IMR-90 (cell line): ENCODE measurements around the gene EXOC4. TPM values are rescaled to one million over a fixed set of nuclear protein-coding genes. Genes with fewer than 3 reads are reported as not detected.

ENCODE experiments used
- ATAC-seq: fragments of 200-7000 bp; cut with Tn5 transposase; 2 replicates; pipeline ENCODE4 v1.9.1; 2020; ENCODE audit warnings: low read depth, mild to moderate bottlenecking, moderate library complexity
- BruUV-seq: library from RNA; stranded (reverse); fragments of 400-500 nt; replicated peaks from 2 replicates; lab custom pipeline; 2021; lab: Mats Ljungman, UMichigan
- CTCF ChIA-PET: fragments of 300-600 bp; formaldehyde crosslinking; extraction: SDS; loops from one replicate; lab custom pipeline; 2021; ENCODE audit warnings: antibody characterized with exemption; lab: Yijun Ruan, JAX
- POLR2A ChIA-PET: fragments of 300-600 bp; sonication (Branson Sonifier 250); formaldehyde crosslinking; loops from one replicate; lab custom pipeline; 2022; ENCODE audit warnings: antibody characterized with exemption; ENCODE audit not compliant: unreplicated experiment; lab: Charles Lee
- DNase-seq: peaks from one replicate; pipeline ENCODE4 v3.0.0; 2013
- H2AFZ ChIP-seq: replicated peaks from 2 replicates; pipeline ENCODE3; 2013; ENCODE audit warnings: low read length, mild to moderate bottlenecking; ENCODE audit not compliant: poor library complexity
- H2AK5ac ChIP-seq: 2 replicates; pipeline ENCODE4 v1.6.1; 2013; ENCODE audit warnings: low read depth, low read length, inconsistent platforms
- H2AK9ac ChIP-seq: replicated peaks from 2 replicates; pipeline ENCODE3; 2013; ENCODE audit warnings: mild to moderate bottlenecking, low read depth, low read length, moderate library complexity; ENCODE audit not compliant: poor library complexity
- H2BK120ac ChIP-seq: 2 replicates; pipeline ENCODE4 v1.6.1; 2013; ENCODE audit warnings: low read depth, low read length, inconsistent platforms
- H2BK15ac ChIP-seq: 3 replicates; pipeline ENCODE4 v1.6.1; 2013; ENCODE audit warnings: low read depth, low read length, inconsistent platforms
- H2BK20ac ChIP-seq: 2 replicates; pipeline ENCODE4 v1.6.1; 2013; ENCODE audit warnings: low read depth, mild to moderate bottlenecking, inconsistent platforms, low read length, moderate library complexity
- H2BK5ac ChIP-seq: 2 replicates; pipeline ENCODE4 v1.6.1; 2013; ENCODE audit warnings: mild to moderate bottlenecking, low read depth, low read length, inconsistent platforms; ENCODE audit not compliant: poor library complexity, severe bottlenecking
- H3K14ac ChIP-seq: replicated peaks from 2 replicates; pipeline ENCODE4 v1.6.1; 2013; ENCODE audit warnings: low read depth, low read length, inconsistent platforms
- H3K18ac ChIP-seq: 2 replicates; pipeline ENCODE4 v1.6.1; 2013; ENCODE audit warnings: low read depth, low read length, control low read depth
- H3K23ac ChIP-seq: 2 replicates; pipeline ENCODE4 v1.6.1; 2013; ENCODE audit warnings: low read depth, low read length, inconsistent platforms
- H3K27ac ChIP-seq: 2 replicates; pipeline ENCODE4 v1.5.1; 2013; ENCODE audit warnings: mild to moderate bottlenecking, control low read depth, low read length; ENCODE audit not compliant: insufficient read depth
- H3K27me3 ChIP-seq: 2 replicates; pipeline ENCODE4 v1.6.1; 2013; ENCODE audit warnings: low read length; ENCODE audit not compliant: control insufficient read depth, insufficient read depth
- H3K36me3 ChIP-seq: 2 replicates; pipeline ENCODE4 v1.6.1; 2013; ENCODE audit warnings: low read length, mixed read lengths; ENCODE audit not compliant: control insufficient read depth, insufficient read depth
- H3K4ac ChIP-seq: 2 replicates; pipeline ENCODE4 v1.6.1; 2013; ENCODE audit warnings: low read depth, low read length, inconsistent platforms
- H3K4me1 ChIP-seq: 2 replicates; pipeline ENCODE4 v1.6.1; 2013; ENCODE audit warnings: low read length, mixed read lengths; ENCODE audit not compliant: control insufficient read depth, insufficient read depth
- H3K4me2 ChIP-seq: 2 replicates; pipeline ENCODE4 v1.6.1; 2013; ENCODE audit warnings: low read depth, mild to moderate bottlenecking, control low read depth, low read length, moderate library complexity
- H3K4me3 ChIP-seq: 2 replicates; pipeline ENCODE4 v1.5.1; 2013; ENCODE audit warnings: low read depth, mild to moderate bottlenecking, control low read depth, low read length, moderate library complexity; ENCODE audit not compliant: insufficient read depth
- H3K56ac ChIP-seq: 2 replicates; pipeline ENCODE4 v1.6.1; 2013; ENCODE audit warnings: low read length, inconsistent platforms; ENCODE audit not compliant: insufficient read depth; ENCODE audit errors: extremely low read depth
- H3K79me1 ChIP-seq, 2 experiments: 2 replicates each; pipeline ENCODE4 v1.6.1; 2013; ENCODE audit warnings: low read length in 2 of 2, inconsistent platforms in 1 of 2, low read depth in 1 of 2
- H3K9ac ChIP-seq: 2 replicates; pipeline ENCODE4 v1.6.1; 2013; ENCODE audit warnings: low read depth, low read length, control low read depth
- H3K9me1 ChIP-seq: 2 replicates; pipeline ENCODE4 v1.6.1; 2013; ENCODE audit warnings: low read length, inconsistent platforms; ENCODE audit not compliant: insufficient read depth
- H3K9me3 ChIP-seq: 2 replicates; pipeline ENCODE4 v1.6.1; 2013; ENCODE audit warnings: low read length; ENCODE audit not compliant: control insufficient read depth, insufficient read depth
- H4K20me1 ChIP-seq: 2 replicates; pipeline ENCODE4 v1.6.1; 2013; ENCODE audit warnings: low read length, inconsistent platforms; ENCODE audit not compliant: insufficient read depth
- H4K5ac ChIP-seq: 2 replicates; pipeline ENCODE4 v1.6.1; 2013; ENCODE audit warnings: mild to moderate bottlenecking, low read depth, low read length, control low read depth
- H4K8ac ChIP-seq, 2 experiments: 2 replicates each; pipeline ENCODE4 v1.6.1; 2013; ENCODE audit warnings: low read depth in 2 of 2, low read length in 2 of 2, control low read depth in 1 of 2, inconsistent platforms in 1 of 2
- H4K91ac ChIP-seq: 2 replicates; pipeline ENCODE4 v1.6.1; 2013; ENCODE audit warnings: low read depth, low read length, inconsistent platforms; ENCODE audit not compliant: insufficient read depth
- BHLHE40 ChIP-seq: fragments of 150-350 bp; IDR thresholded peaks from 2 replicates; pipeline ENCODE4 v1.6.1; 2016; ENCODE audit warnings: mild to moderate bottlenecking, low read depth, low read length
- CEBPB ChIP-seq: IDR thresholded peaks from 2 replicates; pipeline ENCODE4 v1.6.1; 2012; ENCODE audit warnings: low read depth, low read length, improper control_type of control experiment
- CHD1 ChIP-seq: IDR thresholded peaks from 2 replicates; pipeline ENCODE4 v1.6.1; 2012; ENCODE audit warnings: low read depth, low read length, improper control_type of control experiment
- CTCF ChIP-seq: conservative IDR thresholded peaks from 2 replicates; pipeline ENCODE4 v1.5.1; 2012; ENCODE audit warnings: mild to moderate bottlenecking, low read depth, low read length, improper control_type of control experiment
- ELK1 ChIP-seq: fragments of 150-350 bp; IDR thresholded peaks from 2 replicates; pipeline ENCODE4 v1.6.1; 2016; ENCODE audit warnings: low read depth, mild to moderate bottlenecking, low read length, moderate library complexity, borderline replicate concordance
- FOS ChIP-seq: fragments of 150-350 bp; IDR thresholded peaks from 2 replicates; pipeline ENCODE4 v1.6.1; 2016; ENCODE audit warnings: low read depth, low read length
- MAFK ChIP-seq: IDR thresholded peaks from 2 replicates; pipeline ENCODE4 v1.6.1; 2012; ENCODE audit warnings: low read depth, low read length, improper control_type of control experiment
- MAZ ChIP-seq: IDR thresholded peaks from 2 replicates; pipeline ENCODE4 v1.6.1; 2012; ENCODE audit warnings: low read depth, mild to moderate bottlenecking, low read length, improper control_type of control experiment, moderate library complexity, borderline replicate concordance
- MXI1 ChIP-seq: IDR thresholded peaks from 2 replicates; pipeline ENCODE4 v1.6.1; 2012; ENCODE audit warnings: low read depth, mild to moderate bottlenecking, low read length, moderate library complexity, borderline replicate concordance
- NFE2L2 ChIP-seq: fragments of 150-350 bp; IDR thresholded peaks from 2 replicates; pipeline ENCODE4 v1.6.1; 2016; ENCODE audit warnings: low read depth, mild to moderate bottlenecking, low read length
- POLR2A ChIP-seq: IDR thresholded peaks from 2 replicates; pipeline ENCODE4 v1.6.1; 2012; ENCODE audit warnings: mild to moderate bottlenecking, low read depth, low read length
- RAD21 ChIP-seq: IDR thresholded peaks from 2 replicates; pipeline ENCODE4 v1.6.1; 2012; ENCODE audit warnings: low read length, improper control_type of control experiment
- RCOR1 ChIP-seq: IDR thresholded peaks from 2 replicates; pipeline ENCODE4 v1.6.1; 2012; ENCODE audit warnings: mild to moderate bottlenecking, low read length, improper control_type of control experiment; ENCODE audit not compliant: insufficient replicate concordance
- RFX5 ChIP-seq: IDR thresholded peaks from 2 replicates; pipeline ENCODE4 v1.8.0; 2012; ENCODE audit warnings: low read depth, mild to moderate bottlenecking, low read length, moderate library complexity
- SMC3 ChIP-seq: fragments of 150-350 bp; IDR thresholded peaks from 2 replicates; pipeline ENCODE4 v1.6.1; 2016; ENCODE audit warnings: low read depth, mild to moderate bottlenecking, antibody characterized with exemption, low read length, moderate library complexity
- USF2 ChIP-seq: fragments of 150-350 bp; IDR thresholded peaks from 2 replicates; pipeline ENCODE4 v1.6.1; 2017; ENCODE audit warnings: mild to moderate bottlenecking, antibody characterized with exemption, low read length, low read depth
- WGBS, 2 experiments: methylation state at CpG; one replicate each; pipeline versions ENCODE4 v1.1.5 to v1.1.7; 2013; ENCODE audit warnings: missing lambda C conversion rate in 2 of 2; ENCODE audit not compliant: insufficient read length in 1 of 2; ENCODE audit errors: extremely low coverage in 2 of 2; 5-methylcytosine and 5-hydroxymethylcytosine counted together
- dilution Hi-C: fragments of 300-500 bp; cut with HindIII; formaldehyde crosslinking; loops from one replicate; pipeline ENCODE4 v1.14.3; 2018; ENCODE audit warnings: low sequenced_read_pairs; ENCODE audit not compliant: unreplicated experiment
- in situ Hi-C: fragments of 300-500 bp; cut with MboI; formaldehyde crosslinking; loops from 3 replicates; pipeline ENCODE4 v1.14.3; 2019; ENCODE audit warnings: low sequenced_read_pairs, inconsistent platforms, mixed read lengths
- intact Hi-C: fragments of 100-400 bp; cut with micrococcal nuclease; formaldehyde crosslinking; loops from 2 replicates; pipeline ENCODE4 v1.10.0; 2022
- polyA plus RNA-seq, 3 experiments: library from polyadenylated mRNA; depleted of rRNA; stranded (reverse); fragments of >200 nt; gene quantifications; 2 replicates each; pipeline ENCODE4 v1.2.3, GENCODE V29; 2012; ENCODE audit warnings: low replicate concordance in 1 of 3
- total RNA-seq: library from RNA; depleted of rRNA; stranded (reverse); fragments of >200 nt; gene quantifications from 2 replicates; pipeline ENCODE4 v1.2.3, GENCODE V29; 2012

The EXOC4 gene
- total and polyA plus RNA-seq, 2 of the 4 experiments (the other 2 are of a cell fraction): 25.4 to 94.6 TPM

- no peaks in the 10 kb centered on the region for H3K79me1 ChIP-seq
- CTCF ChIA-PET: no interaction called here
- no peak overlapping the region for H2BK15ac ChIP-seq
- H3K27me3 ChIP-seq: no peaks in the 10 kb centered on the region
- WGBS, 2 experiments: no CpG with 5 or more reads among the region's 2 CpGs
- H3K14ac ChIP-seq: no peak overlapping the region
- H3K36me3 ChIP-seq: no peaks in the 10 kb centered on the region
- no peak overlapping the region for H3K56ac ChIP-seq
- no peak for DNase-seq
- no peak overlapping the region for H3K27ac ChIP-seq
- no peak overlapping the region for H3K4me2 ChIP-seq
- H2BK120ac ChIP-seq: no peak overlapping the region
- dilution Hi-C loops: no loop called here
- no peak overlapping the region for H4K5ac ChIP-seq
- H4K20me1 ChIP-seq: no peaks in the 10 kb centered on the region
- H3K4me1 ChIP-seq: no peaks in the 10 kb centered on the region
- H3K4ac ChIP-seq: no peak overlapping the region
- H3K23ac ChIP-seq: no peak overlapping the region
- no peak for ATAC-seq
- H3K9me1 ChIP-seq: no peaks in the 10 kb centered on the region
- no peak overlapping the region for H4K91ac ChIP-seq
- H2AFZ ChIP-seq: no peak overlapping the region
- no peak overlapping the region for H3K4me3 ChIP-seq
- no peak overlapping the region for H2BK5ac ChIP-seq
- H3K9me3 ChIP-seq: no peaks in the 10 kb centered on the region
- in situ Hi-C loops: no loop called here
- H3K9ac ChIP-seq: no peak overlapping the region
- no TSS peak for BruUV-seq
- intact Hi-C loops: loop anchor here (2.0 to 10.0 kb wide), 3 partner anchors 20 to 268 kb away; no protein-coding TSS in a partner anchor
- POLR2A ChIA-PET: no interaction called here
- H3K18ac ChIP-seq: no peak overlapping the region
- no peak for TF ChIP-seq USF2
- no peak for TF ChIP-seq MAFK
- TF ChIP-seq BHLHE40: no peak
- no peak for TF ChIP-seq NFE2L2
- TF ChIP-seq CHD1: no peak
- TF ChIP-seq RCOR1: no peak
- no peak for TF ChIP-seq RAD21
- no peak for TF ChIP-seq RFX5
- no peak for TF ChIP-seq POLR2A
- TF ChIP-seq FOS: no peak
- TF ChIP-seq MXI1: no peak
- TF ChIP-seq MAZ: no peak
- no peak for TF ChIP-seq CTCF
- TF ChIP-seq SMC3: no peak
- TF ChIP-seq ELK1: no peak
- no peak for TF ChIP-seq CEBPB
- no peak overlapping the region for H2BK20ac ChIP-seq
- H2AK9ac ChIP-seq: no peak overlapping the region
- no peak overlapping the region for H2AK5ac ChIP-seq
- H4K8ac ChIP-seq: no peak overlapping the region
Observed at GRCh38 chr7:133746847-133747246, 494.0 kb downstream of the EXOC4 start.
